ENCODE measurements around the gene CSPG4.
A peak's percentile ranks its signal among the peaks of the same experiment; 100 is the strongest.

The CSPG4 gene

DNA sequence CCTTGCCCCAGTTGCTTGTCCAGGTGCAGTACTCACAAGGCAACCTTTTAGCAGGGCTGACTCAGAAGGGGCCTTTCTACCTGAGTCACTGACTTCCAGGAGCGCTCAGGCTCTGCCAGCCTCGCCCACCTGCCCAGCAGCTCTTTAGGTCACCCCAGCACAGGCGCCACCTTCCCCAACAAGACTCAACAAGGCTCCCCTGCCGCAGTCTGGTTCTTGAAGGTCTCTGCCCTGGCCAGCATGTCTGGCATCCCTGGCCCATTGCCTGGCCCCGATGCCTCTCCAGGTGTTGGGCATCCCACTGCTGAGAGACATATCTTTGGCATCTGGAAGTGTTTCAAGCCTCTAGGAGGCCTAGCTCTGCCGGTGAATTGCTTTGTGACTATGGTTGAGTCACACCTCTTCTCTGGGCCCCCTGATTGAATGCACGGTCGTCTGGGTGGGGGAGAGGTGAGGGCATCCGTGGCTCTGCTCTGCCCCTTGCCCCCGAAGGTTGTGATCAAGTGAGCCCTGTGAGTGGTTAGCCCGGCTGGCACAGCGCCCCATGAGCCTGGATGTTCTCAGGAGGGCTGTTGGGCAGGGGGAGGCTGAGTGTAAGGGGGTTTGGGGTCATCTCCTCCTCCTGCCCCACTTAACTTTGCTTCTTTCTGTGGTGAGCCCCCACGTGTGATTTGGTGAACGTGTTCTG, 43.3 kb downstream of the CSPG4 start:
- peak; percentile 43 for DNase-seq

DNA sequence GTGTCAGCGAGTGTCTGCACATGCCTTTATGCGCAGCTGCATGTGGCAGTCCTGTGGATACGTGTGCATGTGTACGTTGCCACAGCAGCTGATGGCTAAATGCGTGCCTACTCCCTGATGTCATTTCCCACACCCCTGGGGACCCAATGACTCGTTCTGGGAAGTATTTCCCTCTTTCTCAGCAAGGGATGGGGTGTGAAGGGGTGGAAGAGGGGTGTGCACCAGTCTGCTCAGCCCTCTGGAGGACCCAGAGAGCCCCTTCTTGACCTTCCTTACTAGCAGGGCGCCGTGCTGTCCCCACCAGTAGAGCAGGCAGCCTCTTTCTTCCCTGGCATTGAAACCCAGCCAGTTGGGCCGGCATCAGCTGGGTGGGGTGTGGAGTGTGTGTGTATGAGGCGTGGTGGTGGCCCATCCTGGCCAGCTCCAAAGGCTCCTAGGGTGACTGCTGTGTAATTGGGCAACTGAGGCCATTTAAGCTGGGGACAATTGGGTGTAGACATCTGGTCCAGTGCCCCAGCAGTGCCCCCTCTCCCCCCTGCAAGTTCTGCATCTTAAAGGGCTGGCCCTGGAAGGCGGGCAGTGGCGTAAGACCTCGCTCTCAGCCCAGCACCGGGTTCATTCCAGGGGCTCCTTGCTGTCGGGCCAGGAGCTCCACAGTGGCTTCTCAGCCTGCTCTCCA, 45.7 kb downstream of the CSPG4 start:
- DNase-seq = peak; percentile 99

DNA sequence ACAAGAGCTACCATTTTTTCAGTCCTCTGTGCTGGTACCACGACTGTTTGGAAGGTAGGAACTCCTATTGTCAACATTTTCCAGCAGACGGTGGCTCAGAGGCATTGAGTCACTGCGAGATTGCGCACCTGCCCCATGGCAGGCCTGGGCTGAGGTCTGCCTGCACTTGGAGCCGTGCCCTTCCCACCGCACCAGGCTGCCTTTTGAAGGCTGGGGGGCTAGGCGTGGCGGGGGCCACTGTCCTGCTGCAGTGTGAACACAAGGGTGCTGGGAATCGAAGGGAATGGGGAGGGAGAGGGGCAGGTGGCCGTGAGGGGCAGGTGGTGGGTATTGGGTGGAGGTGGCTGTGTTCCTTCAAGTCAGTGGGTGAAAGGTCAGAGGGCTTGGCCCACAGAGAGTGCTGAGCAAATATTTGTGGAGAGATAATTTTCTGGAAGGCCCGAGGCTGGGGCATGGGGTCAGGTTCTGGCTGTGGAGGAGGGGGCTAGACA, 48.7 kb downstream of the CSPG4 start:
- no peak for DNase-seq

DNA sequence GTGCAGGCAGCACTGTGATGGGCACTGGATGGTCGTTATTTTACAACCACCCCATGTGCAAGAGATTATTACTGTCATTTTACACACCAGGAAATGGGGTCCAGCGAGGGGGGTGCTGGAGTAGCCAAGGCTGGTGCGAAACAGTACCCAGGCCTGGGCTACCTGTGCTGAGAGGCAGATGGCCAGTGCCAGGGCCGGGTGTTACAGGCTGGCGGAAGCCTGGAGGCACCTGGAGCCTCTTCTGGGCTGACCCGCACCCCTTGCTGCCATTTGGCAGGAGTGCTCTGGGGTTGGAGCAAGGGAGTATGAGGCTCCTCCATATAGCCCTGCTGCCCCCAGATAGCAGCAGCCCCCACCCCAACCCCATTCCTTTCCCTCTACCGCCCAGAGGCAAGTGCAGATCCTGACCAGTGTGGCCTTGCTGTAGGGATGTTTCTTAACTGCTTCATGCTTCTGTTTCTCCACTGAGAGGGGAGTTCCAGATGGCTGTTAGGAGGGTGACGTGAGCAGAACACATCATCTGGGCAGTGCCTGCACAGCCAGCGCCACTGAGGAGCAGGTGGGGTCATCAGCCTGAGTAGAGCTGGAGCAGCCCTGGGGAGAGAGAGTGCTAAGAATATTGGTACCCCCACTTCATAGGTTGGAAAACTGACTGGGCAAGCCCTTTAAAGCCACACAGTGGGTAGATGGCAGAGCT, 49.7 kb downstream of the CSPG4 start:
- no peak for DNase-seq

DNA sequence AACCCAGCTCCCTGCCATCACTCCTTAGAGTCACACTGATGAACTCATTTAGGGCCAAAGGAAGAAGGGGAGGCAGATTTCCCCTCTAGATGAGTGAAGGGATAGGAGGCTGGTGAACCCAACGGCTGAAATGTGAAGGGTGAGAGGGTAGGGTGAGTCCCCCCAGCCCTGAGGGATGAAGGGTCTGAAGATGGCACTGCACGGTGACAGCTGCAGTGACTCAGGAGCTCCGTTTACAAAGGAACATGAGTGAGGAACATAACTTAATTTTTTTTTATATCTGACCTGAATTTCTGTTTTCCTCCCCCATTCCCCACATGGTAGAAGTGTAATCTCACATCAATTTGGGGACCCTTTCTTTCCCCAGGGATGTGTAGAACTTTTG, 50.9 kb downstream of the CSPG4 start:
- no peak for DNase-seq

DNA sequence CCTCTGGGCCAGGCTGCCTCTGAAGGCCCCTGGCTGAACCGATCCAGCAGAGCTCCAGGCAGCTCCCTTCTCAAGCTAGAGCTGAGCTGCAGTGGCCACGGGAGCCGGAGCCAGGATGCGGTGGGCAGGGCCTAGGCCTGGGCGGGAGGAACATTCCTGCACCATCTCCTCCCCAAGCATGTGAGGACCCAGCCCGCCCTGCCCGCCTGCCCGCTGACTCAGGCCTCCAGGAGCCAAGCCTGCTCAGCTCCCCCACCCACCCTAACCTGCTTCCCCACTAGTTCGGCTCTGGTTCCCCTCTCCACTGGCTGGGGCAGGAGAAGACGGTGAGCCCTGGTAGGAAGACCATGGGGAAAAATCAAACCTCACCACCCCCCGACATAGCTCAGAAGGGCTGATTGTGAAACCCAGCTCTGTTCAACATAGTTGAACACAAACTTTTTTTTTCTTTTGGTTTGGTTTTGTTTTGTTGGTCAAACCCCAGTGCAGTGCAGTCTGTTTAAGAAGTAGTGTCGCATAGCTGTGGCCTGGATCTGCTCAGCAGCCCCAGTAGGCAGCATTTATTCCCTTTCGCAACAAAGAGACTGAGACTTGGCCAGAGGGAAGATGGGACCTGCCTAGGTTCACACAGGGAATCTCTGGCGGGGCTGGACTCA, 51.4 kb downstream of the CSPG4 start:
- peak; percentile 95 for DNase-seq

DNA sequence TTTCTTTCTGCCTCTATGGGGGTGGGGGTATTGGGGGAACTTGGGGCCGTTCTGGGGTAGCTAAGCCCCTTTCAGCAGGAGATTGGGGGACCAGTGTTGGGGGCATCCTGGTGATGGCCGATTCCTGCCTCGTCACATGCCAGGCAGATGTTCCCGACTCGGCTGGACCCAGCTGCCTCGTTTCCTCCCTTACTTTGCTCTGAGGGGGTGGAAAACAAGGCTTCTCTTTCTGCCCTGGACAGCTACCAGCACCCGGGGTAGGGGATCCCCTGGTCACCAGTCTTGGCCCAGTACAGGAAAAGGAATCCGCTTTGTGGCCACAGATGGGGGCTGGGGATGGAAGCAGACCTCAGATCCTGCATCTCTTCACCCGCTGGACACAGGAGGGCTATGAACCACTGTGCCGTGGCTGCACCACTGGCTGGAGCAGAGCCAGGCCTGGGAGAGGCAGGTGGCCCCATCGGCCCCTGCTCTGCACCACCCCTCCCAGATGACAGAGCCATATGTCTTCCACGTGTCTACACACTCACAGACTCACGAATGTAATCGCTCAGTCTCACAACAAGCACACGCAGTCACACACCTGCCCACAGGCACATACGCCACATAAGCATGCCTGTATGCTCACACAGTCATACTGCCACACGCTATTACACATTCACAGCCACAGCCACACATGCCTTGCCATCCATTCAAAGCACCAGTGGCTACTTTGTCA, 52.6 kb downstream of the CSPG4 start:
- peak; percentile 36 for DNase-seq

DNA sequence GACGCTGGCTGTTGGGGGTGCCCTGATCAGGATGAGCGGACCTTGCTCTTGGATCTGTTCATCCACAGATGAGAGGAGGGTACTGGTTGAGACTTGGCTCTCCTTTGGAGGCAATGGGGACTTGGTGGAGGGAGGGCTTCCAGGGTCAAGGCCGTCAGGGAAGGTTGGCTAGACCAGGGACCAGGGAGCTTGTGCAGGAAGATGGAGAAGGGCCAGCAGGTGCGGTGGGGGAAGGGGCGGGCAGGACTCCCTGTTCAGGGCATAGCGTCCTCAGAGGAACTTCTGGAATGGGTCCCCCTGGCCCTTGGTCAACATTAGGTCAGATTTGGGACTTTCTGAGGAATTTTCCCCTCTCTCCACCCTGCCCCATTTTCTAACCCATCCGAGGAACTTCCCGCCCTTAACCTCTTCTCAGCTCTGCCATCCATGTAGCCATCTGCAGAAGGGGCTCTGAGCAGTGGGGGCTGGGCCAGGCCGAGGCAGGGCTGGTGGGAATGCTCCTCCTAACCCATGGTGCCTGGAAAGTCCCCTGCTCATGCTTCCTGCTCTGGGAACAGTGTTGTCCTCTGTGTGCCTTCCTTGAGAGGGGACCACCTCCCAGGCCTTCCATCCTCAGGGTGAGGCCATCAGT, 53.4 kb downstream of the CSPG4 start:
- DNase-seq = no peak

DNA sequence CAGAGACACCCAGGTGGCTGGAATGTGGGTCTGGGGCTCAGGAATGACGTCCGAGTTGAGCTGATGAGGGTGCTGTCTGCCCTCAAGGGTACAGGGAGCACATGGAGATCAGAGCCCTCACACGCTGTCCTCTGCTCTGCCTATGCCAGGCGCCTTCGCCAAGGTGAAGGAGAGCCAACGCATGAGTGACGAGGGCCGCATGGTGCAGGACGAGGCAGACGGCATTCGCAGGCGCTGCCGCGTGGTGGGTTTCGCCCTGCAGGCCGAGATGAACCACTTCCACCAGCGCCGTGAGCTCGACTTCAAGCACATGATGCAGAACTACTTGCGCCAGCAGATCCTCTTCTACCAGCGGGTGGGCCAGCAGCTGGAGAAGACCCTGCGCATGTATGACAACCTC, 55.8 kb downstream of the CSPG4 start:
- no peak for DNase-seq

DNA sequence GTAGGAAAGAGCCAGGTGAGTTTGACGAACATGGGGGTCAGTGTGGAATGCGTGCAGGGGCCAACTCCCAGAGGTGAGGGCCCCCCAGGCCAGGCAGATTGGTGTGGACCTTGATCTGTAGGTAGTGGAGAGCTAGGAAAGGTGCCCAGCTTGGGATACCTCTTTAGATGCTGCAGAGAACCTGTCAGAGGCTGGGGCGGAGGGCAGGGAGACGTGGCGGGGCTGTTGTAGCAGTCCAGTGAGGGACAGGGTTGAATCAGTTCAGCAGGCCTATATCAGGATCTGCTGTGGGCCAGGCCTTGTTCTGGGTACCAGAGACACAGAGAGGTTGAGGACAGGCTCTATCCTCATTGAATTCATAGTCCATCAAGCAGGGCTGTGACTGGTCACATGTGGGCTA, 56.3 kb downstream of the CSPG4 start:
- DNase-seq = no peak

DNA sequence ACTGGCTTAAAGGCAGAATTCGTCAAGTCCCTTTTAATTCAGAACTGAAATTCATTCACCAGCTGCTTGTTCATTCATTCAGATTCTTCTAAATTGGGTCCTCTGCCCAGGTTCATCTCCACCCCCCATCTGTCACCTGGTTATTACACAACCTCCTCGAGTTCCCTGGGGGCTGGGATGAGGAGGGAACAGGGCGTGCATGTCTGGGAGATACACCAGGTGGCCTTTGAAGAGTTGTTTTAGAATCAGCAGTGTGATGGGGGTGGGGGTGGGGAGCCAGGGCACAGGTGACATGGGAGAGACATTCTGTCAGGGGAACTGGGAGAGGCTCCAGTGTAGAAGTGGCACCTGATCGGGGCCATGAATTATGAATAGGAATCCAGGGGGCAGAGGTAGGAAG, 56.7 kb downstream of the CSPG4 start:
- no peak for DNase-seq

DNA sequence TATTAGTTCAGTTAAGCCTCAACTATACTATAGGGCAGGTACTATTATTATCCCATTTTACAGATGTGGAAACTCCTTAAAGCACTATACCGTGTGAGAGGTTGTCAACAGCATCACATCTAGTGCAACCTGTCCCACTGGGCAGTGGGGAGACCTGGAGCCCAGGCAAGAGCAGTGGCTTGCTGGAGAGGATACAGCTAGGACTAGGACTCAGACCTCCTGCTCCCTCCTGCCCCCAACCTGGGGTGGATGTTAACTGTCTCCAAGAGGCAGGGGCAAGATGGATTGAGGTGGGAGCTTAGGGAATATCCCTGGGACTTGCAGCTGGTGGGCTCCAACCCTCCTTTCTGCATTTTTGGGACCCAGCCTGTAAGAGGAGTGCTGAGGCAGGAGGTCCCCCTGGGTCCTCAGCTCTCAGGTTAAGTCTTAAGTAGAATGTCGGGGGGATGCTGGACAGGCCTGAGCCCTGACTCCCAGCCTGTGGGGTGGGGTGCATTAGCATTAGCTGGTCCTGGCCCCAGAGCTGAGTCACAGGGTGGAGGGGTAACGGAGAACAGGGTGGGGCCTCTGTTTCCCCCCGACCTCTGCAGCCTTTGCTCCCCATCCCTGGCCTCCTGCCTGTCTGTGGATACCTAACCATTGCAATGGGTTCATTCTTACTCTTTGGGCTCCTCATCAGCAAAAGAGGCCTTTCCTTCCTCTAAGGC, 58.3 kb downstream of the CSPG4 start:
- DNase-seq = no peak

DNA sequence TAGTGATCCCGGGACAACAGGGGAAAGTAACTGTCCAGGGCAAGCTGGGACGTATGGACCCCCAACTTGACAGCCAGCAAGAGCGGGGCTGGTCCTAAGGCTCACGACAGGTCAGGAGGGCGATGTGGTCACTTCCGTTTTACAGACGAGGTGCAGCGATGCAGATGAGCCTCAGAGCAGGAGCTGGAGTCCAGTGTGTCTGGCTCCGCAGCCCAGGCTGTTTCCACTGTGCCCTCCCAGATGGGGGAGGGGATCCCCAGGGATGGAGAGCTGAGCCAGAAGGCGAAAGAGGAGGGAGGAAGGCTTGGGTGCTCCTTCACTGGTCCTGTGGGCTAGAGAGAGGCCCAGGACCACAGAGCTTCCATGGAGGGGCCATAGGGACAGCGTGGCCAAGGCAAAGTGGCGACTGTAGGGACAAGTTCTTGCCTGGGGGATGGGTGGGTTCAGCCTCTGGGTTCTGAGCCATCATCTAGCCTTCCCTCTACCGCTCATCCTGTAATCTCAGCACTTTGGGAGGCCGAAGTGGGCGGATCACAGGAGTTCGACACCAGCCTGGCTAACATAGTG, 59.2 kb downstream of the CSPG4 start:
- no peak for DNase-seq

DNA sequence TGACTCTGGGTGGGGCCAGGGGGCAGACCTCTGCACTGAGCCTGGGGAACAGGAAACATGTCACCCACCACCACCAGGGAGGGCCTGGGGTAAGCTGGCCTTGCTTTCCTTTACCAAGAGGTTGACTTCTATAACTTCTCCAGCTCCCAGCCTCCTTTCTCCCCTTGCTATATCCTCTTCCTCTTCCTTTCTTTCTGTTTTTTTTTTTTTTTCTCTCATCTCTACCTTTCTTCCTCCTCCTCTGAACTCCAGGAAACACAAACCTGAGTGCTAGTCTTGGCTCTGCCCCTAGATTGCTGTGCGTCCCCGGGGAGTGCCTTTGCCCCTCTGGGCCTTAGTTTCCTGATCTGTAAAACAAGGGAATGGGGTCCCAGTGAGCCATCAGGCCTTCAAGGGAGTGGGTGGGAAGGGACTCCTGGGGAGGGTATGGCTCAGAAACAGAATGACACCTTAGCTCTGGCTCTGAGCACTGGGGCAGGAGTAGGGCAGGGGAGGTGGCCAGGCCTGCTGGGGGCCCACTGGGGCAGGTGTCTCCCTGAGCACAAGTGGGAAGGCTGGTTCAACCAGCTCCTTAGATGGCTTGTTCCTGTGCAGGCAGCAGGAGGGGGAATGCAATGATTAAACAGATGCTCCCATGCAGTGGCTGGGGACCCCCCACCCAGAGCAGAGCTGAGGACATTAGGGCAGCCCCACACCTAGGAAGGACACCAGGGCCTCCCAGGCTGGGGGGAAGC, 60.7 kb downstream of the CSPG4 start:
- DNase-seq = no peak

DNA sequence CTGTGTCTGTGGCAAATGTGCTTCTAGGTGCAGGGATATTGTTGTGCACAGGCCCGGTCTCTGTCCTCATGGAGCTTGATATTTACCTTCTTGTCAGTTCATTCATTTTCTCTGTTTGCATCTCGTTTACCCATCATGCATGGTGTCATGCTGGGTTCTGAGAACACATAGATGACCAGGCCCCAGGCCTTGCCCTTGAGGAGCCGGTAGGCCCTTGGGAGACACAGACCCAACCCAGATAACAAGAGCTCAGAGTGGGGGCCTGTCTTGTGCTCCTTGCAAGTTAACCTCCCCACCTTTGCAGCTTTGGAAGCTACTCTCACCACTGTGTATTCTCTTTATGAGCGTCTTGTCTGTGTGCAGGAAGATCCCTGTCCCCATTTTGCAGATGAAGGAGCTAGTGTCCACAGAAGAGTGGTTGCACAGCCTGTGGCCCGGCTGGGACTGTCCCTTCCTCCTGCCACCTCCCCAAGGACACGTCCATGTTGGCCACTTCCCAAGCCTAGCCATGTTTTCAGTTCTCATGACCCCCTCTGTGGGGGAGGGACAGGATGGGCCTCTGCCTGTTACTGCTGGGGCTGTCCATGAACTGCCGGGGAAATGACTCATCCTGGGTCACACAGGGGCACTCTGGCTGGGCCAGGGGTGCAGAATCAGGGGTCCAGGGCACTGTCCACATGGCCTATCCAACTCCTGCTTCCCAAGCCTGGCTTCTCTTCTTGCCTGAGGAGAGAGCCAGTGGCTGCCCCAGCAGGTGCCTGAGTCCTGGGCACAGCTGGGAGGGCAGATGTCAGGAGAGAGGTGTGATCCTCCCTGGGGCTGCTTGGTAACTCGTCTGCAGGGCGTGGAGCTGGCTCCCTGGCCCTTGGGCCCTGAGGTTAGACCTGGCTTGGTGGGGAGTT, 61.5 kb downstream of the CSPG4 start:
- DNase-seq = no peak

DNA sequence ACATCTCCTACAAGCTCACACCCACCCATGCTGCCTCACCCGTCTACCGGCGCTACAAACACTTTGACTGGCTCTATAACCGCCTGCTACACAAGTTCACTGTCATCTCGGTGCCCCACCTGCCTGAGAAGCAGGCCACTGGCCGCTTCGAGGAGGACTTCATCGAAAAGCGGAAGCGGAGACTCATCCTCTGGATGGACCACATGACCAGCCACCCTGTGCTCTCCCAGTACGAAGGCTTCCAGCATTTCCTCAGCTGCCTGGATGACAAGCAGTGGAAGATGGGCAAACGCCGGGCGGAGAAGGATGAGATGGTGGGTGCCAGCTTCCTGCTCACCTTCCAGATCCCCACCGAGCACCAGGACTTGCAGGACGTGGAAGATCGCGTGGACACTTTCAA, 62.8 kb downstream of the CSPG4 start:
- no peak for DNase-seq

DNA sequence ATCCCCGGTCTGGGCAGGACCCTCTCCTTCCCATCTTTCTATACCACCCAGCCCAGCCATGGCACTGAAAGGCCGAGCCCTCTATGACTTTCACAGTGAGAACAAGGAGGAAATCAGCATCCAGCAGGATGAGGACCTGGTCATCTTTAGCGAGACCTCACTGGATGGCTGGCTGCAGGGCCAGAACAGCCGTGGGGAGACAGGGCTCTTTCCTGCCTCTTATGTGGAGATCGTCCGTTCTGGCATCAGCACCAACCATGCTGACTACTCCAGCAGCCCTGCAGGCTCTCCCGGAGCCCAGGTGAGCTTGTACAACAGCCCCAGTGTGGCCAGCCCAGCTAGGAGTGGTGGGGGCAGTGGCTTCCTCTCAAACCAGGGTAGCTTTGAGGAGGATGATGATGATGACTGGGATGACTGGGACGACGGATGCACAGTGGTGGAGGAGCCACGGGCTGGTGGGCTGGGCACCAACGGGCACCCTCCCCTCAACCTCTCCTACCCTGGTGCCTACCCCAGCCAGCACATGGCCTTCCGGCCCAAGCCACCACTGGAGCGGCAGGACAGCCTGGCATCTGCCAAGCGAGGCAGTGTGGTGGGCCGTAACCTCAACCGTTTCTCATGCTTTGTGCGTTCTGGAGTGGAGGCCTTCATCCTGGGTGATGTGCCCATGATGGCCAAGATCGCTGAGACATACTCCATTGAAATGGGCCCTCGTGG, 63.4 kb downstream of the CSPG4 start:
- DNase-seq = no peak

DNA sequence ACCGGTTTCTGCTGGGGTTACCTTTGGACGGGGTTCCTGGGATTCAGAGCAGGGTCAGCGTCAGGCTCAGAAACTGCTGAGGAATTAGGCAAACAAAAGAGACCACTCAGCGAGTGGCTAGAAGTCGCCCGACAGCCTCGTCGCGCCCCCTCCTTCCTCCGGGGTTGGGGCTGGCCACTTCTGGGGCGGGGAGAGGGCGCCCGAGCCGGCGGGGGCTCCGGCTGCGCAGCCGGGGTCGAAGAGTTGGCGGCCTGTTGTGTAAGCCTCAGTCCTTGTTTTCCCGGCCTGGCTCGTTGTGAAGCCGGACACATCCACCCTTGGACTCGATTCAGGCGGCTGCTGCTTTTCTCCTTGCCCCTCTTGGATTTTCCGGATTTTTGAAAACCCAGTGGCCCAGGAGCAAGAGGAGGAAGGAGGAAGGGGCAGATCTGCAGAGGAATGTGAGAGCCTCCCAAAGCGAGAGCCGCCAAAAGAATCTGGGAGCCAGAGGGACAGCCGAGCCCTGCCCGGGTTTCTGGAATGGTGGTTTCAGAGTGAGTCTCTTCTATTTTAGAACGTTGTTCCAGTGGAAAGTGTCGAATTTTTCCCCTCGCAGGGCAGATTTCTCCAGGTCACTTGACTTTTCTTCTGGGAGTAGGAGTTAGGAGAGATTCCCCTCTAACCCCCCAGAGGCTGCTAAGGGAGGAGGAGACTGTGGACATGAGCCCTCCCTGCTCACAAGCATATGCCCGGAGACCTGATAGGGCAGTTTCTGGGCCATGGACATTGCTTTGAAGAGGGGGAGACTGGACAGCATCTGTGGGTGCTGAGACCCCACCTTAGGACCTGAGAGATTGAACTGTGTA, 64.3 kb downstream of the CSPG4 start:
- DNase-seq = peak; percentile 38
